HEK293 (cell line): ENCODE data around the gene BIVM.

ENCODE experiments used
- CTCF ChIP-seq: fragments of 450-650 bp; formaldehyde crosslinking; IDR thresholded peaks from 2 replicates; pipeline ENCODE4 v1.5.1; 2016; ENCODE audit warnings: missing biosample characterization, missing genetic modification characterization
- SP2 ChIP-seq: fragments of 450-650 bp; formaldehyde crosslinking; IDR thresholded peaks from 2 replicates; pipeline ENCODE4 v1.5.1; 2016; ENCODE audit warnings: missing biosample characterization, missing genetic modification characterization
- TF ChIP-seq, protein P1 (sequence below): fragments of 450-650 bp; formaldehyde crosslinking; IDR thresholded peaks from 2 replicates; pipeline ENCODE4 v1.5.1; 2016; ENCODE audit warnings: missing biosample characterization, missing genetic modification characterization
- TF ChIP-seq, protein P2 (sequence below): fragments of 450-650 bp; formaldehyde crosslinking; IDR thresholded peaks from 2 replicates; pipeline ENCODE4 v1.5.1; 2016; ENCODE audit warnings: missing biosample characterization, missing genetic modification characterization

DNA sequence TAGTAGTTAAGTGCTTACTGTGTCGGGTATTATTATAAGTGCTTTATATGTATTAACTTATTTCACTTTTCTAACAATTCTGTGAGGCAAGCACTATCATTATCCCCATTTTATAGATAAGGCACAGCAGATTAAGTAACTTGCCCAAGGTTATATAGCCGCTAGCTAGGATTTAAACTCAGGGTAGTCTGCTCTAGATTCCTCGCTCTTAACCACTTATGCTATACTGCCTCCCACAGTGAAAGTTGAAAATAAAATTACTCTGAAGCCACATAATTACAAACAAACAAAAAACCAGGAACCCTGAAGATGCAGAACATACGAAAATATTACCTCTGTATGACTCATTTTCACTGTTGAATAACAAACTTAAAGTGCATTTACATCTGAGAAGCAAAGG, 29.2 kb upstream of the BIVM start:
- TF ChIP-seq CTCF (tag by site-specific recombination) (no peak), SP2 (tag by site-specific recombination) (no peak)
- TF ChIP-seq, protein P1, sequence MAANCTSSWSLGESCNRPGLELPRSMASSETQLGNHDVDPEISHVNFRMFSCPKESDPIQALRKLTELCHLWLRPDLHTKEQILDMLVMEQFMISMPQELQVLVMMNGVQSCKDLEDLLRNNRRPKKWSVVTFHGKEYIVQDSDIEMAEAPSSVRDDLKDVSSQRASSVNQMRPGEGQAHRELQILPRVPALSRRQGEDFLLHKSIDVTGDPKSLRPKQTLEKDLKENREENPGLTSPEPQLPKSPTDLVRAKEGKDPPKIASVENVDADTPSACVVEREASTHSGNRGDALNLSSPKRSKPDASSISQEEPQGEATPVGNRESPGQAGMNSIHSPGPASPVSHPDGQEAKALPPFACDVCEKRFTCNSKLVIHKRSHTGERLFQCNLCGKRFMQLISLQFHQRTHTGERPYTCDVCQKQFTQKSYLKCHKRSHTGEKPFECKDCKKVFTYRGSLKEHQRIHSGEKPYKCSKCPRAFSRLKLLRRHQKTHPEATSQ, result no peak
- TF ChIP-seq, protein P2, sequence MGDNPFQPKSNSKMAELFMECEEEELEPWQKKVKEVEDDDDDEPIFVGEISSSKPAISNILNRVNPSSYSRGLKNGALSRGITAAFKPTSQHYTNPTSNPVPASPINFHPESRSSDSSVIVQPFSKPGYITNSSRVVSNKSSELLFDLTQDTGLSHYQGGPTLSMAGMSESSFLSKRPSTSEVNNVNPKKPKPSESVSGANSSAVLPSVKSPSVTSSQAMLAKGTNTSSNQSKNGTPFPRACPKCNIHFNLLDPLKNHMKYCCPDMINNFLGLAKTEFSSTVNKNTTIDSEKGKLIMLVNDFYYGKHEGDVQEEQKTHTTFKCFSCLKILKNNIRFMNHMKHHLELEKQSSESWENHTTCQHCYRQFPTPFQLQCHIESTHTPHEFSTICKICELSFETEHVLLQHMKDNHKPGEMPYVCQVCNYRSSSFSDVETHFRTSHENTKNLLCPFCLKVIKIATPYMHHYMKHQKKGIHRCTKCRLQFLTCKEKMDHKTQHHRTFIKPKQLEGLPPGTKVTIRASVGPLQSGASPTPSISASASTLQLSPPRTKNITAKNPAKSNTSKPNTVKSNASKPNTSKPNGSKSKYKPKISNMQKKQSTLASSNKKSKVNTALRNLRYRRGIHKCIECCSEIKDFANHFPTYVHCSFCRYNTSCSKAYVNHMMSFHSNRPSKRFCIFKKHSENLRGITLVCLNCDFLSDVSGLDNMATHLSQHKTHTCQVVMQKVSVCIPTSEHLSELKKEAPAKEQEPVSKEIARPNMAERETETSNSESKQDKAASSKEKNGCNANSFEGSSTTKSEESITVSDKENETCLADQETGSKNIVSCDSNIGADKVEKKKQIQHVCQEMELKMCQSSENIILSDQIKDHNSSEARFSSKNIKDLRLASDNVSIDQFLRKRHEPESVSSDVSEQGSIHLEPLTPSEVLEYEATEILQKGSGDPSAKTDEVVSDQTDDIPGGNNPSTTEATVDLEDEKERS (tag by site-specific recombination), result no peak
